K562 (cell line): ENCODE measurements around the gene LTBP1. TPM values are rescaled to one million over a fixed set of nuclear protein-coding genes. Genes with fewer than 3 reads are reported as not detected.

Experiments used
- ATAC-seq: fragments of 200-7000 bp; cut with Tn5 transposase; 3 replicates; pipeline ENCODE4 v1.9.1; 2020; ENCODE audit warnings: moderate library complexity
- BruUV-seq: library from RNA; stranded (reverse); fragments of 400-500 nt; replicated peaks from 2 replicates; lab custom pipeline; 2021; lab: Mats Ljungman, UMichigan
- CTCF ChIA-PET: fragments of 300-600 bp; formaldehyde crosslinking; extraction: SDS; loops from one replicate; lab custom pipeline; 2021; ENCODE audit warnings: low intra/inter-chr PET ratio; lab: Yijun Ruan, JAX
- POLR2A ChIA-PET: fragments of 300-600, 350-650 bp; sonication (Branson Sonifier 250); formaldehyde crosslinking; extraction: SDS; loops from one replicate; lab custom pipeline; 2021; ENCODE audit warnings: antibody characterized with exemption, inconsistent platforms; lab: Yijun Ruan, JAX
- DNase-seq, 4 experiments: peaks; one replicate each; pipeline versions ENCODE4 v3.0.0 to v3.0.0-alpha.2; 2011 to 2018; ENCODE audit warnings: low spot score in 3 of 4, mixed read lengths in 3 of 4; ENCODE audit errors: extremely low read depth in 1 of 4
- FAIRE-seq: peaks from 2 replicates; lab custom pipeline; 2011; peaks lifted over from hg19 to GRCh38; lab: Jason Lieb, UNC
- H2AFZ ChIP-seq: 2 replicates; pipeline ENCODE4 v1.6.0; 2011; ENCODE audit warnings: low read depth, low read length, control low read depth, inconsistent platforms
- H3K27ac ChIP-seq: fragments of 200-600 bp; 3 replicates; pipeline ENCODE4 v1.8.0; 2011; ENCODE audit warnings: low read depth, mild to moderate bottlenecking, control low read depth, inconsistent platforms, low read length, moderate library complexity, mixed read lengths; ENCODE audit errors: extremely low read depth
- H3K27me3 ChIP-seq, 2 experiments: fragments of 300-600 bp in 1 of 2; 2 replicates in 1 of 2; 3 replicates in 1 of 2; pipeline versions ENCODE4 v1.6.0 to v1.8.0; 2011; ENCODE audit warnings: inconsistent platforms in 2 of 2, low read length in 2 of 2, mild to moderate bottlenecking in 1 of 2, mixed read lengths in 1 of 2, moderate library complexity in 1 of 2; ENCODE audit not compliant: control insufficient read depth in 2 of 2, insufficient read depth in 2 of 2
- H3K36me3 ChIP-seq: fragments of 300-600 bp; 3 replicates; pipeline ENCODE4 v1.8.0; 2011; ENCODE audit warnings: mild to moderate bottlenecking, low read length, inconsistent platforms; ENCODE audit not compliant: control insufficient read depth, insufficient read depth
- H3K4me1 ChIP-seq, 2 experiments: fragments of 200-600 bp in 1 of 2; replicated peaks in 1 of 2; 2 replicates in 1 of 2; 3 replicates in 1 of 2; pipeline versions ENCODE4 v1.5.1 to v1.8.0; 2011; ENCODE audit warnings: inconsistent platforms in 2 of 2, low read length in 2 of 2, mild to moderate bottlenecking in 1 of 2, mixed read lengths in 1 of 2, moderate library complexity in 1 of 2; ENCODE audit not compliant: control insufficient read depth in 2 of 2, insufficient read depth in 2 of 2
- H3K4me2 ChIP-seq: 2 replicates; pipeline ENCODE4 v1.6.1; 2011; ENCODE audit warnings: low read length, control low read depth, inconsistent platforms, mixed read lengths; ENCODE audit not compliant: insufficient read depth
- H3K4me3 ChIP-seq: fragments of 200-600 bp; sonication (generic), shearing (Covaris generic); 2 replicates; pipeline ENCODE4 v1.5.1; 2016; ENCODE audit warnings: control low read depth, inconsistent platforms
- H3K79me2 ChIP-seq: fragments of 200-600 bp; 3 replicates; pipeline ENCODE4 v1.8.0; 2011; ENCODE audit warnings: low read length, inconsistent platforms; ENCODE audit not compliant: control insufficient read depth, insufficient read depth
- H3K9ac ChIP-seq, 2 experiments: 2 replicates each; pipeline versions ENCODE4 v1.6.0 to v1.6.1; 2011; ENCODE audit warnings: low read depth in 2 of 2, low read length in 2 of 2, control low read depth in 1 of 2, inconsistent platforms in 1 of 2, mild to moderate bottlenecking in 1 of 2, mixed read lengths in 1 of 2; ENCODE audit not compliant: insufficient read depth in 1 of 2
- H3K9me1 ChIP-seq: one replicate; pipeline ENCODE4 v1.6.0; 2011; ENCODE audit warnings: inconsistent platforms, mild to moderate bottlenecking, low read length, moderate library complexity; ENCODE audit not compliant: control insufficient read depth, insufficient read depth
- H3K9me3 ChIP-seq: replicated peaks from 2 replicates; pipeline ENCODE4 v1.5.1; 2011; ENCODE audit warnings: low read depth, low read length, inconsistent platforms; ENCODE audit not compliant: control insufficient read depth, insufficient read depth
- H4K20me1 ChIP-seq: replicated peaks from 2 replicates; pipeline ENCODE4 v1.6.1; 2011; ENCODE audit warnings: low read length, inconsistent platforms, mixed read lengths; ENCODE audit not compliant: control insufficient read depth, insufficient read depth
- ATF1 ChIP-seq, 2 experiments: fragments of 450-650 bp in 1 of 2; IDR thresholded peaks; 2 replicates each; pipeline ENCODE4 v1.6.1; 2016; ENCODE audit warnings: missing compliant biosample characterization in 1 of 2, missing genetic modification characterization in 1 of 2
- FOXM1 ChIP-seq, 2 experiments: fragments of 450-650 bp in 1 of 2; sonication (generic) in 1 of 2; formaldehyde crosslinking in 1 of 2; IDR thresholded peaks; 2 replicates each; pipeline versions ENCODE4 v1.6.1 to v1.9.0; 2017 to 2022; ENCODE audit warnings: low read depth in 2 of 2, mild to moderate bottlenecking in 2 of 2, missing genetic modification reagents in 1 of 2, moderate library complexity in 1 of 2
- FOXP1 ChIP-seq: sonication (generic); formaldehyde crosslinking; IDR thresholded peaks from 2 replicates; pipeline ENCODE4 v1.8.0; 2022; ENCODE audit warnings: mild to moderate bottlenecking, missing genetic modification reagents
- GABPB1 ChIP-seq: sonication (generic); formaldehyde crosslinking; IDR thresholded peaks from 2 replicates; pipeline ENCODE4 v1.8.0; 2022; ENCODE audit warnings: mild to moderate bottlenecking, missing genetic modification reagents
- L3MBTL2 ChIP-seq: fragments of 450-650 bp; IDR thresholded peaks from 2 replicates; pipeline ENCODE4 v1.6.1; 2016; ENCODE audit warnings: mild to moderate bottlenecking, moderate library complexity
- MYC ChIP-seq, 2 experiments: fragments of 250-450 bp in 1 of 2; sonication (Bioruptor Pico) in 1 of 2; IDR thresholded peaks; 2 replicates each; pipeline versions ENCODE4 v1.5.1 to v1.6.1; 2012 to 2021; ENCODE audit warnings: low read depth in 2 of 2, borderline replicate concordance in 1 of 2, improper control_type of control experiment in 1 of 2, low read length in 1 of 2, mild to moderate bottlenecking in 1 of 2, moderate library complexity in 1 of 2
- NBN ChIP-seq: fragments of 450-650 bp; IDR thresholded peaks from 2 replicates; pipeline ENCODE4 v1.6.1; 2016; ENCODE audit warnings: low read depth, mild to moderate bottlenecking
- NFE2L1 ChIP-seq: fragments of 450-650 bp; IDR thresholded peaks from 2 replicates; pipeline ENCODE4 v1.6.1; 2016; ENCODE audit warnings: missing genetic modification characterization, low read depth, mild to moderate bottlenecking, missing compliant biosample characterization, moderate library complexity, borderline replicate concordance
- TCF7 ChIP-seq: sonication (generic); IDR thresholded peaks from 2 replicates; pipeline ENCODE4 v1.6.1; 2016; ENCODE audit warnings: antibody characterized with exemption, borderline replicate concordance
- ZBTB8A ChIP-seq: fragments of 450-650 bp; IDR thresholded peaks from 2 replicates; pipeline ENCODE4 v1.6.1; 2018; ENCODE audit warnings: mild to moderate bottlenecking, moderate library complexity; ENCODE audit not compliant: partially characterized antibody
- ZNF165 ChIP-seq: fragments of 250-450 bp; sonication (Bioruptor Pico); IDR thresholded peaks from 2 replicates; pipeline ENCODE4 v1.4.0; 2020; ENCODE audit warnings: borderline replicate concordance
- WGBS: fragments of 100-300 bp; shearing (Covaris generic); methylation state at CpG from one replicate; pipeline ENCODE4 v1.1.6; 2016; ENCODE audit warnings: low coverage, mixed read lengths; ENCODE audit not compliant: insufficient coverage; ENCODE audit errors: missing lambda C conversion rate; 5-methylcytosine and 5-hydroxymethylcytosine counted together
- in situ Hi-C: fragments of 300-500 bp; cut with MboI; formaldehyde crosslinking; loops from 4 replicates; pipeline ENCODE4 v1.15.0; 2018; ENCODE audit warnings: inconsistent platforms, mixed read lengths
- intact Hi-C: fragments of 100-400 bp; cut with micrococcal nuclease; formaldehyde crosslinking; loops from 2 replicates; pipeline ENCODE4 v1.14.2; 2022
- polyA plus RNA-seq, 8 experiments: library from polyadenylated mRNA; depleted of rRNA in 4 of 8; stranded (reverse) in 5 of 8; unstranded in 3 of 8; fragments of >200 nt; fragmentation: Nextera tagmentation in 2 of 8; fragmentation: Illumina TruSeq in 1 of 8; extraction: Ambion mirVana in 2 of 8; extraction: Trizol in 1 of 8; gene quantifications; 2 replicates each; pipeline versions ENCODE4 v1.2.1 to v1.2.3, GENCODE V29; 2011 to 2014; ENCODE audit warnings: inconsistent platforms in 1 of 8, missing spikeins in 1 of 8
- total RNA-seq, 7 experiments: library from RNA; depleted of rRNA in 6 of 7; stranded (reverse); fragments of >200 nt in 6 of 7; fragmentation: Illumina TruSeq in 2 of 7; extraction: Trizol in 2 of 7; gene quantifications; 2 replicates each; pipeline versions ENCODE4 v1.2.1 to v1.2.3, GENCODE V29; 2011 to 2021; ENCODE audit warnings: low replicate concordance in 1 of 7
- TF ChIP-seq, protein P1 (sequence below): IDR thresholded peaks from 3 replicates; pipeline ENCODE4 v1.6.1; 2011; ENCODE audit warnings: borderline replicate concordance, mild to moderate bottlenecking, moderate library complexity; ENCODE audit not compliant: insufficient read length; ENCODE audit errors: extremely low read depth
- TF ChIP-seq, protein P2 (sequence below): fragments of 250-450 bp; sonication (Bioruptor Pico); IDR thresholded peaks from 2 replicates; pipeline ENCODE4 v1.9.0; 2021; ENCODE audit warnings: mild to moderate bottlenecking
- TF ChIP-seq, protein P3 (sequence below): fragments of 450-650 bp; IDR thresholded peaks from 2 replicates; pipeline ENCODE4 v1.6.1; 2016; ENCODE audit warnings: low read depth, mild to moderate bottlenecking, moderate library complexity

LTBP1 gene
- total and polyA plus RNA-seq, 9 of the 15 experiments (the other 6 are each of a cell fraction or from before 2014, with no cell fraction given) = 3.6 to 16.4 (median 8.5) TPM

DNA sequence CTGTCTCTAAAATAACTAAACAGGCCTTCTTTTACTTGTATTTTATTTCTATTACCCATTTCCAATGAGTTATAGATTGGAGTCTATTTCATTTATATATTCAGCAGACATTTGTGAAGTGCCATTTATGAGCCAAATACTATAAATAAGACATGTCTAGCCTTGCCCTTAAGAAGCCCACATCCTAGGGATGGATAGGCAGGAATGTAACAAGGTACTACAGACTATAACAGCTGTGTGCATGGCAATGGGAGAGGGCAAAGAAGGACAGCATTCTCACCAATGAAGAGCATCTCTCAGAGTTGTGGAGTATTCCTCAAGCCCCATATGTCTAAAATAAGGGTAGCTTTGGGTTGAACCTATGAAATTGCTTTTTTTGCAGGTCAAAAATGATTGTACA, 367.8 kb downstream of the LTBP1 start (continued):
- TF ChIP-seq, protein P1, sequence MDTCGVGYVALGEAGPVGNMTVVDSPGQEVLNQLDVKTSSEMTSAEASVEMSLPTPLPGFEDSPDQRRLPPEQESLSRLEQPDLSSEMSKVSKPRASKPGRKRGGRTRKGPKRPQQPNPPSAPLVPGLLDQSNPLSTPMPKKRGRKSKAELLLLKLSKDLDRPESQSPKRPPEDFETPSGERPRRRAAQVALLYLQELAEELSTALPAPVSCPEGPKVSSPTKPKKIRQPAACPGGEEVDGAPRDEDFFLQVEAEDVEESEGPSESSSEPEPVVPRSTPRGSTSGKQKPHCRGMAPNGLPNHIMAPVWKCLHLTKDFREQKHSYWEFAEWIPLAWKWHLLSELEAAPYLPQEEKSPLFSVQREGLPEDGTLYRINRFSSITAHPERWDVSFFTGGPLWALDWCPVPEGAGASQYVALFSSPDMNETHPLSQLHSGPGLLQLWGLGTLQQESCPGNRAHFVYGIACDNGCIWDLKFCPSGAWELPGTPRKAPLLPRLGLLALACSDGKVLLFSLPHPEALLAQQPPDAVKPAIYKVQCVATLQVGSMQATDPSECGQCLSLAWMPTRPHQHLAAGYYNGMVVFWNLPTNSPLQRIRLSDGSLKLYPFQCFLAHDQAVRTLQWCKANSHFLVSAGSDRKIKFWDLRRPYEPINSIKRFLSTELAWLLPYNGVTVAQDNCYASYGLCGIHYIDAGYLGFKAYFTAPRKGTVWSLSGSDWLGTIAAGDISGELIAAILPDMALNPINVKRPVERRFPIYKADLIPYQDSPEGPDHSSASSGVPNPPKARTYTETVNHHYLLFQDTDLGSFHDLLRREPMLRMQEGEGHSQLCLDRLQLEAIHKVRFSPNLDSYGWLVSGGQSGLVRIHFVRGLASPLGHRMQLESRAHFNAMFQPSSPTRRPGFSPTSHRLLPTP = no peak
- TF ChIP-seq NFE2L1 (tag) = no peak
- TF ChIP-seq TCF7 = no peak
- no peak for TF ChIP-seq L3MBTL2
- TF ChIP-seq FOXM1 (IDR thresholded peaks at IDR 0.05; ENCODE audit: low read depth) = no peak
- no peak for TF ChIP-seq FOXM1 (CRISPR knock-in tag; IDR thresholded peaks at IDR 0.05; ENCODE audit: low read depth)
- TF ChIP-seq FOXP1 (CRISPR knock-in tag) = no peak
- TF ChIP-seq, protein P2, sequence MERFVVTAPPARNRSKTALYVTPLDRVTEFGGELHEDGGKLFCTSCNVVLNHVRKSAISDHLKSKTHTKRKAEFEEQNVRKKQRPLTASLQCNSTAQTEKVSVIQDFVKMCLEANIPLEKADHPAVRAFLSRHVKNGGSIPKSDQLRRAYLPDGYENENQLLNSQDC = no peak
- TF ChIP-seq ZNF165 (CRISPR knock-in tag) = no peak

DNA sequence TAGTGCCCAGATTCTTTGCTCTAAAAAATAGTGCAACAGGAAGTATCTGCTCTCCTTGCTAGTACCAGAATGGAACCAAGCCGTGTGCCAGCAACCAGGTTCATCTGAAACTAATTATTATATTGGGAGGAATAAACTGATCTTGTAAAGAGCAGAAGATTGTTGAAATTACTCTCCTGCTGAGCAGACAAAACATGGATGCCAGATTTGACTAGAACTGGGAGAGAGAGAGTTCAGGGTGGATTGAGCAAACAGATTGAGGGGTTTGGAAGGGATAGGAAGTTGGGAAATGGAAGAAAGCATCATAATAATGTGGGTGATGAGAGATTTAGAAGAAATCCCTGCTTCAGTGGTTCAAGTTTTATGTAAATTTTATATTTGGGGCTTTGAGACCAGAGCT, 369.6 kb downstream of the LTBP1 start:
- Histone ChIP-seq H3K27me3 (no peaks in the 10 kb centered on the region), H3K9ac (no peak overlapping the region), H3K4me3 (no peak overlapping the region), H3K9me1 (no peaks in the 10 kb centered on the region), H3K79me2 (no peaks in the 10 kb centered on the region), H3K36me3 (no peaks in the 10 kb centered on the region), H4K20me1 (no peaks in the 10 kb centered on the region), H3K4me1 (no peaks in the 10 kb centered on the region), H2AFZ (no peak overlapping the region), H3K9me3 (no peaks in the 10 kb centered on the region), H3K27ac (no peak overlapping the region), H3K4me2 (no peak overlapping the region)
- POLR2A ChIA-PET = no interaction called here
- no TSS peak for BruUV-seq
- intact Hi-C loops (no loop called here), in situ Hi-C loops (no loop called here)
- ATAC-seq = no peak
- DNase-seq = no peak
- TF ChIP-seq NBN (no peak), ATF1 (CRISPR knock-in tag; IDR thresholded peaks at IDR 0.05) (no peak), ATF1 (tag; IDR thresholded peaks at IDR 0.05) (no peak), MYC (IDR thresholded peaks at IDR 0.05; ENCODE audit: low read depth, low read length) (no peak), MYC (CRISPR knock-in tag; IDR thresholded peaks at IDR 0.05; ENCODE audit: borderline replicate concordance, low read depth) (no peak), GABPB1 (no peak), ZBTB8A (no peak)
- TF ChIP-seq, protein P3, sequence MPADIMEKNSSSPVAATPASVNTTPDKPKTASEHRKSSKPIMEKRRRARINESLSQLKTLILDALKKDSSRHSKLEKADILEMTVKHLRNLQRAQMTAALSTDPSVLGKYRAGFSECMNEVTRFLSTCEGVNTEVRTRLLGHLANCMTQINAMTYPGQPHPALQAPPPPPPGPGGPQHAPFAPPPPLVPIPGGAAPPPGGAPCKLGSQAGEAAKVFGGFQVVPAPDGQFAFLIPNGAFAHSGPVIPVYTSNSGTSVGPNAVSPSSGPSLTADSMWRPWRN = no peak
- no peak for FAIRE-seq
- WGBS = 35% methylated on average over 1 of the region's 1 CpG
- CTCF ChIA-PET = no interaction called here
